PC-3 (cell line): ENCODE measurements around the gene UCKL1. TPM values are rescaled to one million over a fixed set of nuclear protein-coding genes. Genes with fewer than 3 reads are reported as not detected.

Experiments
- ATAC-seq: fragments of 200-7000 bp; cut with Tn5 transposase; 2 replicates; pipeline ENCODE4 v1.9.1; 2020; ENCODE audit warnings: mild to moderate bottlenecking, moderate library complexity
- BruUV-seq: library from RNA; stranded (reverse); fragments of 400-500 nt; replicated peaks from 2 replicates; lab custom pipeline; 2021; lab: Mats Ljungman, UMichigan
- CTCF ChIA-PET: fragments of 300-600 bp; sonication (Branson Sonifier 250); formaldehyde crosslinking; loops from one replicate; lab custom pipeline; 2022; ENCODE audit warnings: antibody characterized with exemption; lab: Charles Lee
- POLR2A ChIA-PET: fragments of 300-600 bp; sonication (Branson Sonifier 250); formaldehyde crosslinking; loops from one replicate; lab custom pipeline; 2022; ENCODE audit warnings: antibody characterized with exemption; ENCODE audit not compliant: unreplicated experiment; lab: Charles Lee
- DNase-seq: peaks from one replicate; pipeline ENCODE4 v3.0.0-alpha.2; 2015
- H2AFZ ChIP-seq: fragments of 300-600 bp; sonication (generic); 2 replicates; pipeline ENCODE4 v1.6.0; 2016; ENCODE audit warnings: antibody characterized with exemption, low read length
- H3F3A ChIP-seq: fragments of 300-600 bp; sonication (generic); one replicate; pipeline ENCODE4 v1.6.0; 2017; ENCODE audit warnings: antibody characterized with exemption, low read length, control low read depth, mild to moderate bottlenecking; ENCODE audit not compliant: unreplicated experiment
- H3K27ac ChIP-seq: fragments of 300-600 bp; sonication (generic); 2 replicates; pipeline ENCODE4 v1.5.1; 2016; ENCODE audit warnings: mild to moderate bottlenecking, low read length
- H3K27me3 ChIP-seq: fragments of 300-600 bp; sonication (generic); 2 replicates; pipeline ENCODE4 v1.6.1; 2016; ENCODE audit warnings: low read length, mixed read lengths
- H3K36me3 ChIP-seq: fragments of 300-600 bp; sonication (generic); 2 replicates; pipeline ENCODE4 v1.6.1; 2016; ENCODE audit warnings: low read depth, mixed run types, low read length, mixed read lengths
- H3K4me1 ChIP-seq: fragments of 300-600 bp; sonication (generic); 2 replicates; pipeline ENCODE4 v1.5.1; 2016; ENCODE audit warnings: low read length; ENCODE audit not compliant: insufficient read depth
- H3K4me2 ChIP-seq: fragments of 300-600 bp; sonication (generic); 2 replicates; pipeline ENCODE4 v1.6.0; 2016; ENCODE audit warnings: low read length
- H3K4me3 ChIP-seq: fragments of 300-600 bp; sonication (generic); 2 replicates; pipeline ENCODE4 v1.5.1; 2016; ENCODE audit warnings: mild to moderate bottlenecking, low read length, mixed read lengths
- H3K79me2 ChIP-seq: fragments of 300-600 bp; sonication (generic); 2 replicates; pipeline ENCODE4 v1.6.1; 2017; ENCODE audit warnings: low read length, mixed read lengths
- H3K9ac ChIP-seq: fragments of 300-600 bp; sonication (generic); 2 replicates; pipeline ENCODE4 v1.6.0; 2016; ENCODE audit warnings: mild to moderate bottlenecking, low read length
- H3K9me2 ChIP-seq: fragments of 300-600 bp; sonication (generic); replicated peaks from 2 replicates; pipeline ENCODE4 v1.6.1; 2016; ENCODE audit warnings: mixed run types, low read length, mixed read lengths
- H3K9me3 ChIP-seq: fragments of 300-600 bp; sonication (generic); 2 replicates; pipeline ENCODE4 v1.6.1; 2016; ENCODE audit warnings: low read length, mixed read lengths
- H4K20me1 ChIP-seq: fragments of 300-600 bp; sonication (generic); 2 replicates; pipeline ENCODE4 v1.6.1; 2016; ENCODE audit warnings: low read length, mixed read lengths
- EZH2 ChIP-seq: fragments of 300-600 bp; sonication (generic); IDR thresholded peaks from one replicate; pipeline ENCODE4 v1.6.1; 2017; ENCODE audit warnings: antibody characterized with exemption, mild to moderate bottlenecking, low read length; ENCODE audit not compliant: unreplicated experiment
- EZH2phosphoT487 ChIP-seq: fragments of 300-600 bp; sonication (generic); IDR thresholded peaks from 2 replicates; pipeline ENCODE4 v1.6.1; 2018; ENCODE audit warnings: mild to moderate bottlenecking, antibody characterized with exemption, low read length, borderline replicate concordance
- intact Hi-C: fragments of 100-400 bp; cut with micrococcal nuclease; formaldehyde crosslinking; loops from 2 replicates; pipeline ENCODE4 v1.9.0; 2023
- total RNA-seq: library from RNA; depleted of rRNA; stranded (reverse); fragments of >200 nt; gene quantifications from 2 replicates; pipeline ENCODE4 v1.2.3, GENCODE V29; 2014
- TF ChIP-seq, protein P1 (sequence below): fragments of 300-600 bp; sonication (generic); conservative IDR thresholded peaks from 2 replicates; pipeline ENCODE4 v1.5.1; 2017; ENCODE audit warnings: antibody characterized with exemption, low read depth, mild to moderate bottlenecking, low read length

UCKL1 gene
- total RNA-seq, 1 experiment from 2014 or later, result 37.2 TPM

DNA sequence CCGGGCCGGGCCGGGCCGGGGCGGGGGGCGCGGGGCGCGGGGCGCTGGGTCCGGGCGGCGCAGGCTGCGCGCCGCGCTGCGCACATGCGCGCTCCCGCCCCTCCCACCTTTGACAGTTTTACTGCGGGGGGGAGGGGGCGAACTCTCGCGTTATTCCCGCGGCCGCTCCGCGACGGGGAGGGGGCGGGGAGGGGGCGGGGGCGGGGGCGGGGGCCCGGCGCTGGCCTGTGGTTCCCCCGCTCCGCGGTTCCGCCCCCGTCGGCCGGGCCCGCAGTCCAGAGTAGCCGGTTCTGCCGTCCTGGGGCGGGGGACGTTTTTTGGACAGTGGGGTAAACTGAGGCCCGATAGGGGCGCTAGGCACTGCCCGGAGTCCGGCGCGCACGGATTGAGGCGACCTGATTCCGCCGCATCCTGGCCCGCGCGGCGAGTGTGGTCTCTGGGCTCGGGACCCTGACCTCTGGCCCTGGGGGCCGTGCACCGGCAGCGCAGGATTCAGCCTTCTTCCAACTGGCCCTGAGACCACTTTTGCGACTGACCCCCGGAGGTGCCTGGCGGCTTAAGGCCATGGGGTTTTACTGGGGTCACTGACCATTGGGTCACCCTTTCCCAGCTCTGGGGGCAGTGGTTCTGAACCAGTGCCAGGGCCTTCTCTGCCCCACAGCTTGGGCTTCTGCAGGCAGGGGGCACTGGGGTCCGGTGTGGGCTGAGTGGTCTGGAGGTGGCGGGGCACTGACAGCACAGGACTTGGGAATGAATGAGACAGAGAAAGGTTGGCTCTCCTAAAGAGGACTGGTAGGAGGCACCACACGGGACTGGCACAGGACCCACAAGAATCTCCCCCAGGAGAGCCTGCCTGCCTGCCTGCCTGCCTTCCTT is 13.9 kb upstream of the UCKL1 start, which contains the start of gene ZNF512B:
ZNF512B (minus strand) TSS at position 93 of the 876 bp plus-strand sequence. CDS start 1,980 bp downstream, outside the sequence.
- Histone ChIP-seq H3K36me3 (no peaks in the 10 kb centered on the region), H3K27ac (no peak within 1 kb of the TSS), H3K9ac (peak within 1 kb of the TSS; percentile 88), H4K20me1 (no peaks in the 10 kb centered on the region), H3K4me2 (peak within 1 kb of the TSS; percentile 99), H2AFZ (peak within 1 kb of the TSS; percentile 88), H3K9me3 (no peaks in the 10 kb centered on the region), H3K4me3 (peak within 1 kb of the TSS; percentile 84), H3K9me2 (no peaks in the 10 kb centered on the region), H3K4me1 (peaks cover 5% of the 10 kb centered on the region; the same call in 1 of the 2 replicates), H3K79me2 (peaks cover 15% of the 10 kb centered on the region), H3K27me3 (no peaks in the 10 kb centered on the region), H3F3A (no peaks in the 10 kb centered on the region)
- intact Hi-C loops, result loop anchor here (5.0 kb wide), 1 partner anchor 98 kb away; no protein-coding TSS in a partner anchor
- TF ChIP-seq, protein P1, sequence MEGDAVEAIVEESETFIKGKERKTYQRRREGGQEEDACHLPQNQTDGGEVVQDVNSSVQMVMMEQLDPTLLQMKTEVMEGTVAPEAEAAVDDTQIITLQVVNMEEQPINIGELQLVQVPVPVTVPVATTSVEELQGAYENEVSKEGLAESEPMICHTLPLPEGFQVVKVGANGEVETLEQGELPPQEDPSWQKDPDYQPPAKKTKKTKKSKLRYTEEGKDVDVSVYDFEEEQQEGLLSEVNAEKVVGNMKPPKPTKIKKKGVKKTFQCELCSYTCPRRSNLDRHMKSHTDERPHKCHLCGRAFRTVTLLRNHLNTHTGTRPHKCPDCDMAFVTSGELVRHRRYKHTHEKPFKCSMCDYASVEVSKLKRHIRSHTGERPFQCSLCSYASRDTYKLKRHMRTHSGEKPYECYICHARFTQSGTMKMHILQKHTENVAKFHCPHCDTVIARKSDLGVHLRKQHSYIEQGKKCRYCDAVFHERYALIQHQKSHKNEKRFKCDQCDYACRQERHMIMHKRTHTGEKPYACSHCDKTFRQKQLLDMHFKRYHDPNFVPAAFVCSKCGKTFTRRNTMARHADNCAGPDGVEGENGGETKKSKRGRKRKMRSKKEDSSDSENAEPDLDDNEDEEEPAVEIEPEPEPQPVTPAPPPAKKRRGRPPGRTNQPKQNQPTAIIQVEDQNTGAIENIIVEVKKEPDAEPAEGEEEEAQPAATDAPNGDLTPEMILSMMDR, result no peak
- TF ChIP-seq EZH2, result no peak
- TF ChIP-seq EZH2phosphoT487, result no peak
- TSS peak; percentile 76 for BruUV-seq
- ChIA-PET CTCF (no interaction called here), POLR2A (no interaction called here)
- DNase-seq, result peak; percentile 67
- ATAC-seq, result peak; percentile 48

DNA sequence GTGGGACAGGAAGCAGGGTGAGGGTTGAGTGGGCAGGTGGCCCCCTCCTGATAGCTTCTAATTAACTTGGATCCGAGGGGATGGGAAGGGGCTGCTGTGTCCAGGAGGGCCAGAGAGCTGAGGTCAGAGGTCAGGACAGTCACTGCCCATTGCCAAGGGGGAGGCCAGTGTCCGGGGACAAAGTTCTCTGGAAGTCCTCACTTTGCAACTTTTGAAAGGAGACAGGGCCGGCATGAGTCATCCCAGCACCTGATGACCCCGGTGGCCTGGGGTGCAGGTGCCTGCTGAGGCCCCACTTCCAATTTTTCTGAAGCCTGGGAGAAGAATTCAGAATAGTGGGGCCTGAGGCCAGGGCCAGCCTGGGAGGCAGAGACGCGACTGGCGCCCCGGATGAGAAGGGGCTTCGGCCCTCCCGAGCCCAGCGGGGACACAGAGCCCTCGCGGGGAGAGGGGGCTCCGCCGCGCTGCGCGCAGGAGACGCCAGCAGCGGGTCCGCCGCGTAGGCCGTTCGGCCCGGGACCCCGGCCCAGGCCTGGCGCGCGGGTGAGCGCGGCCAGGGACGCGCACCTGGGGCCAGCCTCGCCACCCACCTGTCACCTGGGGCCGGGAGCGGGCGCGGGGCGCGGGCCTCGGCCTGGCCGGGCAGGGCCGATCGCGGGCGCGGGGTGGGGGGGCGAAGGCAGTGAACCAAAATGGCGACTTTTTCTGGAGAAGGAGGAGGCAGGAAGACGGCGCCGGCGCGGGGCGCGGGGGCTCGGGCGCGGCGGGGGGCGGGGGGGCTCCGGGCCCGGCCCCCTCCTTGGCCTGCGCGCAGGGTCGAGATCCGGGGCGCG is 12.9 kb upstream of the UCKL1 start:
- DNase-seq, result no peak
- Histone ChIP-seq H4K20me1 (no peaks in the 10 kb centered on the region), H3K4me3 (peak overlapping the region; percentile 84), H3F3A (no peaks in the 10 kb centered on the region), H3K79me2 (peaks cover 15% of the 10 kb centered on the region), H3K9me3 (no peaks in the 10 kb centered on the region), H3K36me3 (no peaks in the 10 kb centered on the region), H3K4me1 (peaks cover 5% of the 10 kb centered on the region; the same call in 1 of the 2 replicates), H3K9ac (peak overlapping the region; percentile 88), H3K9me2 (no peaks in the 10 kb centered on the region), H3K4me2 (peak overlapping the region; percentile 97), H3K27ac (no peak overlapping the region), H3K27me3 (no peaks in the 10 kb centered on the region), H2AFZ (no peak overlapping the region; the same call in 1 of the 2 replicates)
- ChIA-PET POLR2A (no interaction called here), CTCF (no interaction called here)
- ATAC-seq, result peak; percentile 3
- BruUV-seq, result no TSS peak
- TF ChIP-seq, protein P1, result no peak
- no peak for TF ChIP-seq EZH2phosphoT487
- no peak for TF ChIP-seq EZH2
- intact Hi-C loops, result no loop called here
